Right atrium auricular region (tissue), 2 donors: Measurements from ENCODE around the gene TNS4. TPM values are rescaled to one million over a fixed set of nuclear protein-coding genes. Genes with fewer than 3 reads are reported as not detected.

Experiments
- DNase-seq: peaks from one replicate; pipeline ENCODE4 v3.0.0-alpha.2; 2019; ENCODE audit warnings: low spot score
- H3K27ac ChIP-seq, 2 donors: fragments of 200-600 bp; sonication (generic); 1 replicate in 1 of 2; 2 replicates in 1 of 2; pipeline ENCODE4 v1.5.1; 2016 to 2019
- H3K27me3 ChIP-seq, 2 donors: fragments of 200-600 bp; sonication (generic); one replicate each; pipeline versions ENCODE4 v1.5.1 to v1.6.0; 2017 to 2019
- H3K36me3 ChIP-seq: fragments of 200-600 bp; sonication (generic); one replicate; pipeline ENCODE4 v1.5.1; 2016
- H3K4me1 ChIP-seq, 2 donors: fragments of 200-600 bp; sonication (generic); one replicate each; pipeline versions ENCODE4 v1.5.1 to v1.6.0; 2017 to 2019
- H3K4me3 ChIP-seq, 2 donors: fragments of 200-600 bp; sonication (generic); 1 replicate in 1 of 2; 2 replicates in 1 of 2; pipeline ENCODE4 v1.5.1; 2017 to 2019; ENCODE audit warnings: mild to moderate bottlenecking in 1 of 2, moderate library complexity in 1 of 2
- H3K9me3 ChIP-seq, 2 donors: fragments of 200-600 bp; sonication (generic); one replicate each; pipeline ENCODE4 v1.5.1; 2019
- total RNA-seq, 2 donors: library from RNA; depleted of rRNA; stranded (reverse); fragments of >200 nt; gene quantifications; one replicate each; pipeline ENCODE4 v1.1.0, GENCODE V29; 2016
- TF ChIP-seq, protein P1 (sequence below), 2 donors: fragments of 200-600 bp; sonication (generic); IDR thresholded peaks; one replicate each; pipeline ENCODE4 v1.5.1; 2019; ENCODE audit warnings: antibody characterized with exemption in 2 of 2

TNS4 gene
- total RNA-seq, 2 donors from 2014 or later: not detected

DNA sequence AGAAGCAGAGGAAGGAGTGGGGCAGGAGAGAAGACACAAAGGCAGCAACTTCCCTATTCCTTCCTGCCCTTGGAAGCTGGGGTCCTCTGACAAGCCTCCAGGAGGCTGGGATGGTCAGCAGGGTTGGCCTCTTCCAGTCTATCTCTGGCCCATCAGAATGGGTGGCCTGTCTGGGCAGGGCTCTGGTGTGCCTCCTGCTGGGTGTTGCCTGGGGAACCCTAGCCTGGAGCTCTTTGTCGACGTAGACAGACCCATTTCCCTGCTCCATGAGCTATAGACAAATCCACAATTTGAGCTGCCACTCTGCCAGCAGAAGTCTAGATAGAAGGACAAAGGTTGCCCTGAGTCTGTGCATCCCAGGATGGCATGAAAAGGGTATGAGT lies 46.8 kb downstream of the TNS4 start:
- Histone ChIP-seq H3K27me3 (no peaks in the 10 kb centered on the region), H3K4me1 (peaks cover 0 to 80% of the 10 kb centered on the region in 2 donors), H3K4me3 (no peak overlapping the region), H3K27ac (peak overlapping the region in 1 of 2 donors; percentile 73), H3K9me3 (no peaks in the 10 kb centered on the region), H3K36me3 (peaks cover 48% of the 10 kb centered on the region)
- DNase-seq: no peak
- TF ChIP-seq, protein P1, sequence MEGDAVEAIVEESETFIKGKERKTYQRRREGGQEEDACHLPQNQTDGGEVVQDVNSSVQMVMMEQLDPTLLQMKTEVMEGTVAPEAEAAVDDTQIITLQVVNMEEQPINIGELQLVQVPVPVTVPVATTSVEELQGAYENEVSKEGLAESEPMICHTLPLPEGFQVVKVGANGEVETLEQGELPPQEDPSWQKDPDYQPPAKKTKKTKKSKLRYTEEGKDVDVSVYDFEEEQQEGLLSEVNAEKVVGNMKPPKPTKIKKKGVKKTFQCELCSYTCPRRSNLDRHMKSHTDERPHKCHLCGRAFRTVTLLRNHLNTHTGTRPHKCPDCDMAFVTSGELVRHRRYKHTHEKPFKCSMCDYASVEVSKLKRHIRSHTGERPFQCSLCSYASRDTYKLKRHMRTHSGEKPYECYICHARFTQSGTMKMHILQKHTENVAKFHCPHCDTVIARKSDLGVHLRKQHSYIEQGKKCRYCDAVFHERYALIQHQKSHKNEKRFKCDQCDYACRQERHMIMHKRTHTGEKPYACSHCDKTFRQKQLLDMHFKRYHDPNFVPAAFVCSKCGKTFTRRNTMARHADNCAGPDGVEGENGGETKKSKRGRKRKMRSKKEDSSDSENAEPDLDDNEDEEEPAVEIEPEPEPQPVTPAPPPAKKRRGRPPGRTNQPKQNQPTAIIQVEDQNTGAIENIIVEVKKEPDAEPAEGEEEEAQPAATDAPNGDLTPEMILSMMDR (IDR thresholded peaks at IDR 0.05): no peak

DNA sequence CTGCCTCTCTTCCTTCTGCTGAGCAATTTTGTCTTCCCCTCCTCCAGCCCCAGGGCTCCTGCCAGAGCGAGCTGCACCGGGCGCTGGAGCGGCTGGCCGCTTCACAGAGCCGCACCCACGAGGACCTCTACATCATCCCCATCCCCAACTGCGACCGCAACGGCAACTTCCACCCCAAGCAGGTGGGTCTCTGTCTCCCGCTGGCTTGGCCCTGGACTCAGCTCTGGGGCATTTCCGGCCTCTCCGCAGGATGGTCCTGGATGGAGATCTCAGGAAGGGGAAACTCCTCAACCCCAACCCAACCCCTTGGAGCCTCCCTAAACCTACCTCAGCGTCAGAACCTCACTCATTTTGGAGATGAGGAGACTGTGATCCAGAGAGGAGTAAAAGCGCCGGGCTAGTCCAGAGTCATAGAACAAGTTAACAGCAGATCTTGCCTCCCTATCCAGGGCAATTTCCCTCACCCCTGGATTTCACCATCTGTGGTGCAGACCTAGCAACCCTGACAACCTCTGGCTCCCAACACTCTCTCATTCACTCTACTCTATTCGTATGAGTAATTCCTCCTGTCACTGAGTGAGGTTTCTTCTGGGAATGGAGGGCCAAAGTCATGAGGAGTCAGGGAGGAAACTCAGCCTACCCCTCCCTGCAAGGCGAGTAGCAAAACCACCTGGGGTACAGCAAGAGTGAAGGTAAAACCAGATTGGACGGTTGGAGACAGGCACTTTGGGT lies 47.4 kb downstream of the TNS4 start:
- H3K27me3 ChIP-seq: no peaks in the 10 kb centered on the region
- peaks cover 48% of the 10 kb centered on the region for H3K36me3 ChIP-seq
- peaks cover 0 to 80% of the 10 kb centered on the region in 2 donors for H3K4me1 ChIP-seq
- TF ChIP-seq, protein P1 (IDR thresholded peaks at IDR 0.05): no peak
- H3K4me3 ChIP-seq: no peak overlapping the region
- DNase-seq: no peak
- H3K9me3 ChIP-seq: no peaks in the 10 kb centered on the region
- H3K27ac ChIP-seq: peak overlapping the region in 1 of 2 donors; percentile 73

DNA sequence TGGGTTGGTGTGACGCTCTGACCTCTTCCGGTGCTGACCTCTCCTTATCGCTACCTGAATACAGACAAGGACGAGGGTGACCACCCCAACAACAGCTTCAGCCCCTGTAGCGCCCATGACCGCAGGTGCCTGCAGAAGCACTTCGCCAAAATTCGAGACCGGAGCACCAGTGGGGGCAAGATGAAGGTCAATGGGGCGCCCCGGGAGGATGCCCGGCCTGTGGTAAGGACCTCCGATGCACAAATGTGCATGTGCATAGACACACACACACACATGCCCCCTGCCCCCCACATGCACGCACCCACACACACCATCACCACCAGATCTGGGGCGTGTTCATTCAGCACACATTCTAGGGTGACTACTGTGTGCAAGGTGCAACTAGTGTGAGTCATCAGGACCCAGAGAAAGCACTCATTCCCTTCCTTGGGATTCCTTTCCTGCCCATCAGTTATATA lies 48.5 kb downstream of the TNS4 start:
- Histone ChIP-seq H3K36me3 (peaks cover 47% of the 10 kb centered on the region), H3K27ac (peak overlapping the region; percentile 69 to 73), H3K4me3 (no peak overlapping the region), H3K9me3 (no peaks in the 10 kb centered on the region), H3K4me1 (peaks cover 0 to 80% of the 10 kb centered on the region in 2 donors), H3K27me3 (no peaks in the 10 kb centered on the region)
- no peak for DNase-seq
- TF ChIP-seq, protein P1 (IDR thresholded peaks at IDR 0.05): no peak

DNA sequence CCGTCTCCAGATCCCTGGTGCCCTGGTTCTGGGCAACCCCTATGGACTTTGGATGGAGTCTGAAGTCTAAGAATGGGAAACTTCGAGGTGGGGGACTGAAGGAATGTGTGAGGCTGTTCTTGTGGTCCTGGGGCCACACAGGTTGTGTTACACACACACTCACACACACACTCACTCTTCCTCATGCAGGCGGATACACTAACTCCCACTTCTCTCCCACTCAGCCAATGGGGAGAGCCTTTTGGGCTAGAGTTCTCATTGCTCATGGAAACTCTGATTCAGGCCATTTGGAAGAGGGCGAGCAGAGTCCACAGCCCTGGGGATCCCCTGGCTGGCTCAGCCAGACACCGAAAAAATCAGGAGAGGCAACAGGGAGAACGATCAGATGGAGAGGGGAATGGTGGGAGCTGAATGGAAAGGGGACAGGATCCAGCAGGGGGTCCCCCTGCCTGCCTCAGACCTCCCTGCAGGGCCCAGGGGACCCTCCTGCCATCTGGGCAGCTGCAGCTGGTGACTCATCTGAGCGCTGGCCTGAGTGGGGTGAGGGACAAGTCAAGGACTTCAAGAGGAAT lies 49.1 kb downstream of the TNS4 start:
- Histone ChIP-seq H3K27me3 (no peaks in the 10 kb centered on the region), H3K27ac (peak overlapping the region; percentile 69 to 73), H3K4me1 (peaks cover 0 to 80% of the 10 kb centered on the region in 2 donors), H3K9me3 (no peaks in the 10 kb centered on the region), H3K36me3 (peaks cover 41% of the 10 kb centered on the region), H3K4me3 (no peak overlapping the region)
- DNase-seq: peak; percentile 77
- TF ChIP-seq, protein P1 (IDR thresholded peaks at IDR 0.05): no peak

DNA sequence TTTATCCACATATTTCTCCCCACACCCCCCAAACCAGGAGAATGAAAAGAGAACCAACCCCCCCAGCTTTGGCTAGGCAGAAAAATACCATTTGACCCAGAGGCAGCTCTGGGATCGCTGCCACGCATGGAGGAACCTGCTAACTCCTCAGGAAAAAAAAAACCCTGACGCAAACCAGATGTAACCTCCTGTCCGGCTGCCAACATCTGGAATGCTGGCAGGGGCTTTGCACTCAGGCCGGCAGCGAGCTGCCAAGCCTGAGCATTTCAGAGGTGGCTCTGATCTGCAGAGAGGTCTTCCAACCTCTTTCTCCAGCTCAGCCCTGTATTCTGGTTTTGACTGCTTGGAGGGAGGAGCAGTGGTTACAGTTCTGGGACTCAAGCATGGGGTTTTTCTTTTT lies 50.0 kb downstream of the TNS4 start:
- Histone ChIP-seq H3K4me3 (no peak overlapping the region), H3K27ac (peak overlapping the region; percentile 69 to 73), H3K4me1 (peaks cover 0 to 80% of the 10 kb centered on the region in 2 donors), H3K36me3 (peaks cover 32% of the 10 kb centered on the region), H3K9me3 (no peaks in the 10 kb centered on the region), H3K27me3 (no peaks in the 10 kb centered on the region)
- TF ChIP-seq, protein P1 (IDR thresholded peaks at IDR 0.05): no peak
- DNase-seq: peak; percentile 88
